Astrocyte of the cerebellum (primary cell): ENCODE results near the gene PPL.

Experiments used
- DNase-seq: peaks from one replicate; pipeline ENCODE4 v3.0.0-alpha.2; 2011; ENCODE audit warnings: low read depth
- H3K4me3 ChIP-seq: 2 replicates; pipeline ENCODE4 v1.5.1; 2011; ENCODE audit warnings: mild to moderate bottlenecking, low read depth, low read length, moderate library complexity
- in situ Hi-C: cut with HindIII; loops from 2 replicates; pipeline ENCODE4 v1.10.0; 2017; ENCODE audit warnings: low sequenced_read_pairs
- TF ChIP-seq, protein P1 (sequence below): IDR thresholded peaks from 2 replicates; pipeline ENCODE4 v1.5.1; 2012; ENCODE audit warnings: low read length, low read depth, moderate library complexity, mild to moderate bottlenecking; ENCODE audit errors: missing control alignments

Gene PPL

DNA sequence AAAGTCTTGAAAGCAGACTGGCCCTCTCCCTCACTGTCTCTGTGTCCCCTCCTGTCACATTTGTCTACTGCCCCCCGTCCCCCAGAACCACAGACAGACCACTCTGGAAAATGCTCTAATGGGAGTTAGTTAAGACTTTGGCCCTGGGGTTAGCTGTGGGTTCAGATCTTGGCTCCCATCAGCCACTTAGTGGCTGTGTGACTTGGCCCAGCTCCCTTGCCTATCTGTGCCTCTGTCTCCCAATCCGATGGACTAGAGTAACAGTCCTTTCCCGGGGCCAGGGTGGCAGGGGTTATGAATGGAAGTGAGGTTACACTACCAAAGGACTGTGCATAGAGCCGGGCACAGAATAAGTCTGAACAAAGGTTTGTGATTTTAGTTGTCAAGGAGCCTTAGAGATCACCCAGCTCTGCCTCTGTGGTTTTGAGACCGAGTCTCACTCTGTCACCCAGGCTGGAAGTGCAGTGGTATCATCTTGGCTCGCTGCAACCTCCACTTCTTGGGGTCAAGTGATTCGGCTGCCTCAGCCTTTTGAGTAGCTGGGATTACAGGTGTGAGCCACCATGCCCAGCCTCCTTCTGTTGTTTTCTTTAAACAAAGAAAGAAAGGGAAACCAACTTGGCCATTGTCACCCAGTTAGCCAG lies 23.7 kb downstream of the PPL start:
- TF ChIP-seq, protein P1, sequence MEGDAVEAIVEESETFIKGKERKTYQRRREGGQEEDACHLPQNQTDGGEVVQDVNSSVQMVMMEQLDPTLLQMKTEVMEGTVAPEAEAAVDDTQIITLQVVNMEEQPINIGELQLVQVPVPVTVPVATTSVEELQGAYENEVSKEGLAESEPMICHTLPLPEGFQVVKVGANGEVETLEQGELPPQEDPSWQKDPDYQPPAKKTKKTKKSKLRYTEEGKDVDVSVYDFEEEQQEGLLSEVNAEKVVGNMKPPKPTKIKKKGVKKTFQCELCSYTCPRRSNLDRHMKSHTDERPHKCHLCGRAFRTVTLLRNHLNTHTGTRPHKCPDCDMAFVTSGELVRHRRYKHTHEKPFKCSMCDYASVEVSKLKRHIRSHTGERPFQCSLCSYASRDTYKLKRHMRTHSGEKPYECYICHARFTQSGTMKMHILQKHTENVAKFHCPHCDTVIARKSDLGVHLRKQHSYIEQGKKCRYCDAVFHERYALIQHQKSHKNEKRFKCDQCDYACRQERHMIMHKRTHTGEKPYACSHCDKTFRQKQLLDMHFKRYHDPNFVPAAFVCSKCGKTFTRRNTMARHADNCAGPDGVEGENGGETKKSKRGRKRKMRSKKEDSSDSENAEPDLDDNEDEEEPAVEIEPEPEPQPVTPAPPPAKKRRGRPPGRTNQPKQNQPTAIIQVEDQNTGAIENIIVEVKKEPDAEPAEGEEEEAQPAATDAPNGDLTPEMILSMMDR = no peak
- no peak overlapping the region for H3K4me3 ChIP-seq
- DNase-seq = no peak
- in situ Hi-C loops = loop anchor here (5.0 kb wide), 1 partner anchor 46 kb away; no protein-coding TSS in a partner anchor

DNA sequence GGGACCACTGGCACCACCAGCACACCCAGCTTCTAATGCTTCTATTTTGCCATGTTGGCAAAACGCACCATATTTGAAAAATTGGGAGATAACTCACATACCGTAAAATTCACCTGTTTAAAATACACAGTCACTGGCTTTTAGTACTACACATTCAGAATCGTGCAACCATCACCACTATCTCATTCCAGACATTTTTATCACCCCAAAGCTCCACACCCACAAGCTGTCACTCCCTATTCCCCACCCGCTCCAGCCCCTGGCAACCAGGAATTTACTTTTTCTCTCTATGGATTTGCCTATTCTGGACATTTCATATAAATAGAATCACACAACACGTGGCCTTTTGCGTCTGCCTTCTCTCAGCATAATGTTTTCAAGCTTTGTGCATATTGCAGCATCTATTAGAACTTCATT lies 25.0 kb downstream of the PPL start:
- in situ Hi-C loops = loop anchor here (5.0 kb wide), 1 partner anchor 45 kb away; no protein-coding TSS in a partner anchor
- DNase-seq = no peak
- TF ChIP-seq, protein P1 = no peak

DNA sequence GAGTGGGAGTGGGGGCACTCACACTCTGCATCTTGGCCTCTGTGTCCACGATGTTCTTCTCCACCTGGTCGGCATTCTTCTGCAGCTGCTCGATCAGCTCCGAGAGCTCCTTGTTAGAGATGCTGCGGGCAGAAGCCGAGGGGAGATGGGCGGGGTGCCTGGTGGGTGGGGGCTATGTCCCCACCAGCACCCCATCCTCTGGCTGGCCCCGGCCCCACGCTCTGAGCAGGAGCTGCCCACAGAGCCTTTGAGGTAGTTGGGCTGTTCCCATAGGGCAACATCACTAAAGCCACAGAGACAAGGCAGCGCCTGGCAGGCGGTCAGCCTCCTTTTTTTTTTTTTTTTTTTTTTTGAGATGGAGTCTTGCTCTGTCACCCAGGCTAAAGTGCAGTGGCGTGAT lies 26.1 kb downstream of the PPL start:
- H3K4me3 ChIP-seq = no peak overlapping the region
- in situ Hi-C loops = loop anchor here (5.0 kb wide), 1 partner anchor 44 kb away; no protein-coding TSS in a partner anchor
- DNase-seq = no peak
- TF ChIP-seq, protein P1 = no peak

More for the DNA sequence above, 25.0 kb downstream of the PPL start:
- no peak overlapping the region for H3K4me3 ChIP-seq

DNA sequence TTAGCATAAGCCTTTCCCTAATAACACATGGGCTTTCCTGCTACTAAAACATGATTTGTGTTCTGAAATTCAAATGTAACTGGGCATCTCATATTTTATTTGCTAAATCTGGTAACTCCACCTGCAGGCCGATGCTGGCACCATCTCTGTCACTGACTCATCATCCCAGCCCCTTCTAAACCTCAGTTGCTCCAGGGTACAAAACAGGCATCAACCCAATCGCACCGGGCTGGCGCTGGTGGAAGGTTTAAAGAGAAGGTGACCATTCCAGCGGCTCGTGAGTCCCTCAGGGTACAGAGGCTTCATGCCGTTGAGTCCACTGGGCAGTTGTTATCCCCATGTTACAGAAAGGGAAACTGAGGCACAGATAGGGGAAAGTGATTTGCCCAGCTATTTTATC lies 27.1 kb downstream of the PPL start:
- TF ChIP-seq, protein P1 = no peak
- DNase-seq = no peak
- no peak overlapping the region for H3K4me3 ChIP-seq
- in situ Hi-C loops = loop anchor here (5.0 kb wide), 1 partner anchor 43 kb away; no protein-coding TSS in a partner anchor

DNA sequence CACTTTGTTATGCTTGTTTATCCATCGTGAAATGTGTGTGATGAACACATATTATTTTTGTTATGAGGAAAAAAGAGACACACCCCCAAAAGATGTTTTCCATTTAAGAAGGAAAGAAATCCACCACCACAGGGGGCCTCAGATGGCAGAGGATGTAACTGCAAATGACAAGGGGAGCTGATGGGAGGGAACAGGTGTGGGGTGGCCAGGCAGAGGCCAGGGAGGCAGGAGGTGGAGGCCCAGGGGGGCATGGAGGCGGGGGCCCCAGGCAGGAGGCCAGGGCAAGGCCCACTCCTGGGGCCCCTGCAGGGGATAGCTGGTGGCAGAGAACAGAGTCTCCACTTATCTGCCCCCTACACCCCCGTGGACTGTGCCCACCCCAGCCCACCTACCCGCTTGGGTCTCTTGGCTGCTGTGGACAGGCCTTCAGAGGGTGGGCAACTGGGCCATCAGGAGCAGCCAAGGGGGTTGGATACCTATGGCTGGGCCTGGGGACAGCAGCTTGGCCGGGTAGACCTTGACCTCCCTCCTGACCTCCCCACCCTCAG lies 28.0 kb downstream of the PPL start:
- no peak for DNase-seq
- TF ChIP-seq, protein P1 = no peak
- in situ Hi-C loops = no loop called here
- H3K4me3 ChIP-seq = no peak overlapping the region

DNA sequence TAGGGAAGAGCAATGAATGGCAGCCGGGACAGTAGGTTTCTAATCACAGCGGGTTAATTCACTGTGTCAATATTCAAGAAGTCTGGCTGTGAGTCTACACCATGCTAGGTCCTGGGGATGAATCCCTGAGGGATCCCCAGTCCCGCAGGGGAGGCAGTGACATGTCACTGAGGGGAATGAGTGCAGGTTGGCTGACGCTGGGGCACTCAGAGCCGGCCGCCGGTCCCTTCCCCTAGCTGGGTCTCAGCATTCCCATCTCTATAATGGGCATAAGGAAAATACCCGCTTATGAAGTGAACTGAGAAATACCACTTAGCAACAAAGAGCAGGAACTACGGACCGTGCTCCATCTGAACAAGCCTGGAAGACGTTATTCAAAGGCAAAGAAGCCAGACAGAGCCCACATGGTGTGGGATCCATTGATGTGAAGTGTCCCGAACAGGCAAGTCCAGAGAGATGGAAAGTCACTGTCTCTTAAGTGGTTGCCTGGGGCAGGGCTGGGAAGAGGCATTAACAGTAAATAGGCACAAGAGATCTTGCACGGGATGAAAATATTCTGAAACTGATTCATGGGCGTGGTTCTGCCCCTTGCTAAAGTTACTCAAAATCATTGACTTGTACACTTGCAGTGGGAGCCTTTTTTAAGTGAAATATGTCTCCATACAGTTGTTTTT lies 31.9 kb downstream of the PPL start:
- TF ChIP-seq, protein P1 = no peak
- no peak for DNase-seq
- no peak overlapping the region for H3K4me3 ChIP-seq
- in situ Hi-C loops = no loop called here
